H1 (cell line): ENCODE results near the gene FCER2. TPM values are rescaled to one million over a fixed set of nuclear protein-coding genes. Genes with fewer than 3 reads are reported as not detected.

Source experiments
- CTCF ChIA-PET: fragments of 300-600 bp; sonication (Branson Sonifier 250); formaldehyde crosslinking; loops from one replicate; lab custom pipeline; 2021; ENCODE audit not compliant: partially characterized antibody; lab: Charles Lee
- POLR2A ChIA-PET: fragments of 300-600 bp; sonication (Branson Sonifier 250); formaldehyde crosslinking; loops from one replicate; lab custom pipeline; 2021; ENCODE audit warnings: inconsistent platforms; ENCODE audit not compliant: partially characterized antibody; lab: Charles Lee
- DNase-seq, 2 experiments: peaks; one replicate each; pipeline versions ENCODE4 v3.0.0 to v3.0.0-alpha.2; 2010 to 2022; ENCODE audit warnings: low spot score in 2 of 2, low read depth in 1 of 2, mixed read lengths in 1 of 2
- FAIRE-seq: peaks from 2 replicates; lab custom pipeline; 2011; peaks lifted over from hg19 to GRCh38; lab: Jason Lieb, UNC
- H2AFZ ChIP-seq: 2 replicates; pipeline ENCODE4 v1.8.1; 2012; ENCODE audit warnings: low read length, inconsistent platforms
- H2AK5ac ChIP-seq: 2 replicates; pipeline ENCODE4 v1.6.1; 2013; ENCODE audit warnings: low read depth, low read length
- H2BK120ac ChIP-seq: replicated peaks from 2 replicates; pipeline ENCODE3; 2013; ENCODE audit warnings: low read depth, low read length, inconsistent platforms
- H2BK12ac ChIP-seq: 2 replicates; pipeline ENCODE4 v1.6.1; 2013; ENCODE audit warnings: low read depth, low read length
- H2BK15ac ChIP-seq: 2 replicates; pipeline ENCODE4 v1.6.1; 2013; ENCODE audit warnings: low read length
- H2BK20ac ChIP-seq: 2 replicates; pipeline ENCODE4 v1.6.1; 2013; ENCODE audit warnings: low read length
- H2BK5ac ChIP-seq: 2 replicates; pipeline ENCODE4 v1.6.1; 2013; ENCODE audit warnings: low read depth, low read length
- H3K14ac ChIP-seq: 2 replicates; pipeline ENCODE4 v1.6.1; 2013; ENCODE audit warnings: inconsistent platforms; ENCODE audit not compliant: insufficient read length
- H3K18ac ChIP-seq: 2 replicates; pipeline ENCODE4 v1.6.1; 2013; ENCODE audit warnings: low read length; ENCODE audit errors: extremely low read depth
- H3K23ac ChIP-seq: 2 replicates; pipeline ENCODE4 v1.6.1; 2013; ENCODE audit warnings: inconsistent platforms; ENCODE audit not compliant: insufficient read length
- H3K23me2 ChIP-seq: 2 replicates; pipeline ENCODE4 v1.6.1; 2013; ENCODE audit warnings: low read depth, low read length
- H3K27ac ChIP-seq: 2 replicates; pipeline ENCODE4 v1.6.1; 2011; ENCODE audit warnings: low read depth, low read length, inconsistent platforms
- H3K27me3 ChIP-seq, 4 experiments: replicated peaks in 1 of 4; 1 replicate in 1 of 4; 2 replicates in 3 of 4; pipeline versions ENCODE4 v1.6.1 to v1.8.1; 2011 to 2013; ENCODE audit warnings: low read length in 3 of 4, mild to moderate bottlenecking in 3 of 4, inconsistent platforms in 2 of 4, mixed read lengths in 2 of 4, moderate library complexity in 1 of 4; ENCODE audit not compliant: control insufficient read depth in 3 of 4, insufficient read depth in 3 of 4; ENCODE audit errors: extremely low read depth in 1 of 4
- H3K36me3 ChIP-seq, 4 experiments: 2 replicates each; pipeline versions ENCODE4 v1.6.1 to v1.8.1; 2011 to 2013; ENCODE audit warnings: mild to moderate bottlenecking in 4 of 4, low read length in 3 of 4, moderate library complexity in 2 of 4, control low read depth in 1 of 4, inconsistent platforms in 1 of 4; ENCODE audit not compliant: insufficient read depth in 4 of 4, control insufficient read depth in 2 of 4
- H3K4ac ChIP-seq: replicated peaks from 2 replicates; pipeline ENCODE3; 2013; ENCODE audit warnings: low read length, low read depth, mixed read lengths, inconsistent platforms; ENCODE audit not compliant: insufficient read length
- H3K4me1 ChIP-seq, 4 experiments: replicated peaks in 1 of 4; 1 replicate in 1 of 4; 2 replicates in 3 of 4; pipeline versions ENCODE4 v1.6.1 to v1.8.1; 2011 to 2013; ENCODE audit warnings: low read length in 3 of 4, inconsistent platforms in 2 of 4, mixed read lengths in 1 of 4; ENCODE audit not compliant: insufficient read depth in 4 of 4, control insufficient read depth in 3 of 4
- H3K4me2 ChIP-seq, 2 experiments: 2 replicates each; pipeline versions ENCODE4 v1.6.1 to v1.8.1; 2011 to 2013; ENCODE audit warnings: low read depth in 2 of 2, low read length in 2 of 2, control low read depth in 1 of 2, inconsistent platforms in 1 of 2, mild to moderate bottlenecking in 1 of 2; ENCODE audit not compliant: insufficient read depth in 1 of 2
- H3K4me3 ChIP-seq, 4 experiments: fragments of 200-600, 300-600 bp in 1 of 4; sonication (generic), shearing (Covaris generic), sonication (Bioruptor Twin) in 1 of 4; 2 replicates each; pipeline versions ENCODE4 v1.5.1 to v1.8.1; 2011 to 2016; ENCODE audit warnings: low read length in 4 of 4, low read depth in 3 of 4, control low read depth in 2 of 4, inconsistent platforms in 2 of 4, mild to moderate bottlenecking in 2 of 4, mixed read lengths in 1 of 4, moderate library complexity in 1 of 4; ENCODE audit not compliant: insufficient read depth in 2 of 4; ENCODE audit errors: extremely low read depth in 1 of 4
- H3K56ac ChIP-seq: replicated peaks from 2 replicates; pipeline ENCODE3; 2013; ENCODE audit warnings: low read depth, mild to moderate bottlenecking, mixed read lengths, low read length, inconsistent platforms; ENCODE audit not compliant: insufficient read length
- H3K79me1 ChIP-seq: 2 replicates; pipeline ENCODE4 v1.6.1; 2013; ENCODE audit warnings: low read depth, low read length, control low read depth
- H3K79me2 ChIP-seq, 2 experiments: 2 replicates each; pipeline versions ENCODE4 v1.6.1 to v1.8.1; 2012 to 2013; ENCODE audit warnings: low read length in 2 of 2, mild to moderate bottlenecking in 2 of 2, inconsistent platforms in 1 of 2; ENCODE audit not compliant: insufficient read depth in 2 of 2, control insufficient read depth in 1 of 2
- H3K9ac ChIP-seq, 4 experiments: replicated peaks in 1 of 4; 1 replicate in 1 of 4; 2 replicates in 3 of 4; pipeline versions ENCODE4 v1.6.1 to v1.8.1; 2011 to 2013; ENCODE audit warnings: low read depth in 3 of 4, low read length in 3 of 4, control low read depth in 2 of 4, mild to moderate bottlenecking in 2 of 4, moderate library complexity in 2 of 4, inconsistent platforms in 1 of 4; ENCODE audit errors: extremely low read depth in 1 of 4
- H3K9me3 ChIP-seq, 2 experiments: 2 replicates each; pipeline versions ENCODE4 v1.6.1 to v1.8.1; 2012 to 2013; ENCODE audit warnings: mild to moderate bottlenecking in 2 of 2, moderate library complexity in 2 of 2, control low read depth in 1 of 2, inconsistent platforms in 1 of 2, low read depth in 1 of 2, low read length in 1 of 2, mixed read lengths in 1 of 2; ENCODE audit not compliant: insufficient read depth in 2 of 2
- H4K20me1 ChIP-seq, 2 experiments: replicated peaks in 1 of 2; 2 replicates each; pipeline versions ENCODE3 to v1.8.1; 2011 to 2013; ENCODE audit warnings: inconsistent platforms in 2 of 2, low read length in 2 of 2, mild to moderate bottlenecking in 1 of 2; ENCODE audit not compliant: insufficient read depth in 2 of 2, control insufficient read depth in 1 of 2
- H4K5ac ChIP-seq: 2 replicates; pipeline ENCODE4 v1.6.1; 2013; ENCODE audit warnings: low read length, low read depth, mixed read lengths, inconsistent platforms; ENCODE audit not compliant: insufficient read length
- H4K8ac ChIP-seq: 2 replicates; pipeline ENCODE4 v1.8.0; 2013; ENCODE audit warnings: mild to moderate bottlenecking, moderate library complexity, low read length, inconsistent platforms; ENCODE audit not compliant: insufficient read depth; ENCODE audit errors: extremely low read depth
- H4K91ac ChIP-seq: replicated peaks from 2 replicates; pipeline ENCODE3; 2013; ENCODE audit warnings: low read length, mixed read lengths, inconsistent platforms; ENCODE audit not compliant: insufficient read length
- JUND ChIP-seq: IDR thresholded peaks from 2 replicates; pipeline ENCODE4 v1.6.1; 2011; ENCODE audit warnings: mild to moderate bottlenecking, improper control_type of control experiment, low read length
- SIN3A ChIP-seq, 2 experiments: IDR thresholded peaks in 1 of 2; conservative IDR thresholded peaks in 1 of 2; 2 replicates each; pipeline ENCODE4 v1.6.1; 2011 to 2012; ENCODE audit warnings: low read length in 2 of 2, improper control_type of control experiment in 1 of 2, low read depth in 1 of 2, mild to moderate bottlenecking in 1 of 2
- TEAD4 ChIP-seq: IDR thresholded peaks from 2 replicates; pipeline ENCODE4 v1.6.1; 2012; ENCODE audit warnings: low read depth, low read length, inconsistent platforms, mixed read lengths
- WGBS, 2 experiments: shearing (Covaris generic) in 1 of 2; methylation state at CpG; one replicate each; pipeline versions ENCODE4 v1.1.6 to v1.1.7; 2013 to 2015; ENCODE audit warnings: low lambda C conversion rate in 2 of 2, mixed read lengths in 2 of 2, inconsistent platforms in 1 of 2, low coverage in 1 of 2, missing lambda C conversion rate in 1 of 2; ENCODE audit not compliant: insufficient replicate concordance in 2 of 2, insufficient coverage in 1 of 2, insufficient read length in 1 of 2; ENCODE audit errors: extremely low coverage in 1 of 2, missing lambda C conversion rate in 1 of 2; 5-methylcytosine and 5-hydroxymethylcytosine counted together
- polyA plus RNA-seq, 7 experiments: library from polyadenylated mRNA; depleted of rRNA in 3 of 7; stranded (reverse) in 5 of 7; unstranded in 2 of 7; fragments of >200 nt in 5 of 7; fragments of 200-250 nt in 2 of 7; gene quantifications; 1 replicate in 5 of 7; 2 replicates in 1 of 7; 4 replicates in 1 of 7; pipeline versions ENCODE4 v1.2.1 to v1.2.3, GENCODE V29; 2011 to 2013; ENCODE audit warnings: missing spikeins in 2 of 7, mixed read lengths in 2 of 7
- total RNA-seq: library from RNA; stranded (reverse); fragmentation: NEBNext Ultra II Directional; extraction: Animal tissue kit (Norgen Biotek cat#: 25700); gene quantifications from 2 replicates; pipeline ENCODE4 v1.2.1, GENCODE V29; 2021

The FCER2 gene
- total and polyA plus RNA-seq, 2 of the 8 experiments (the other 6 are each of a cell fraction or from before 2014, with no cell fraction given) = 0.67 TPM; not detected in 1

- H3K4ac ChIP-seq = no peak overlapping the region
- no peaks in the 10 kb centered on the region for H3K79me2 ChIP-seq
- H4K5ac ChIP-seq = no peak overlapping the region
- H2BK20ac ChIP-seq = no peak overlapping the region
- no peaks in the 10 kb centered on the region for H3K79me1 ChIP-seq
- no peak overlapping the region for H3K27ac ChIP-seq
- no peak for TF ChIP-seq TEAD4
- no peak for TF ChIP-seq JUND
- TF ChIP-seq SIN3A (conservative IDR thresholded peaks at IDR 0.05 in 1 of 2, IDR thresholded peaks at IDR 0.05 in 1 of 2; ENCODE audit: low read depth in 1 of 2, low read length in 2 of 2) = no peak
- no peak overlapping the region for H4K8ac ChIP-seq
- no peaks in the 10 kb centered on the region for H3K23me2 ChIP-seq
- no peak overlapping the region for H4K91ac ChIP-seq
- POLR2A ChIA-PET = no interaction called here
- DNase-seq = no peak
- H3K56ac ChIP-seq = no peak overlapping the region
- peaks cover 0 to under 1% of the 10 kb centered on the region in 2 experiments; a peak in 1 of 4 replicates for H3K9me3 ChIP-seq
- 0 out of 2 replicates have a peak overlapping the region, but pooled peaks have one; percentile 9 for H2AK5ac ChIP-seq
- H3K18ac ChIP-seq = no peak overlapping the region
- no peak overlapping the region for H2AFZ ChIP-seq
- H3K9ac ChIP-seq = no peak overlapping the region
- H3K23ac ChIP-seq = no peak overlapping the region
- H2BK5ac ChIP-seq = no peak overlapping the region; the same call in 1 of the 2 replicates
- H3K36me3 ChIP-seq = no peaks in the 10 kb centered on the region
- FAIRE-seq = no peak
- peaks cover 3 to 15% (median 8%) of the 10 kb centered on the region in 4 experiments; a peak in 6 of 7 replicates for H3K4me1 ChIP-seq
- H2BK15ac ChIP-seq = no peak overlapping the region
- no peak overlapping the region for H3K4me2 ChIP-seq
- 0 out of 2 replicates have a peak overlapping the region, but pooled peaks have one; percentile 53 for H2BK12ac ChIP-seq
- H2BK120ac ChIP-seq = no peak overlapping the region
- H3K4me3 ChIP-seq = no peak overlapping the region
- no peaks in the 10 kb centered on the region for H4K20me1 ChIP-seq
- WGBS, 2 experiments = 93% methylated on average over 12 of the region's 12 CpGs; no CpG with 5 or more reads in 1 of the 2 experiments
- no peak overlapping the region for H3K14ac ChIP-seq
- H3K27me3 ChIP-seq = peaks cover 0 to 2% (median 0%) of the 10 kb centered on the region in 4 experiments; a peak in 1 of 7 replicates
- CTCF ChIA-PET = no interaction called here
Observed at GRCh38 chr19:7744871-7745650, 43.1 kb upstream of the FCER2 start.
